Measurements from ENCODE around the gene NSMF.

- TF ChIP-seq, protein P1, sequence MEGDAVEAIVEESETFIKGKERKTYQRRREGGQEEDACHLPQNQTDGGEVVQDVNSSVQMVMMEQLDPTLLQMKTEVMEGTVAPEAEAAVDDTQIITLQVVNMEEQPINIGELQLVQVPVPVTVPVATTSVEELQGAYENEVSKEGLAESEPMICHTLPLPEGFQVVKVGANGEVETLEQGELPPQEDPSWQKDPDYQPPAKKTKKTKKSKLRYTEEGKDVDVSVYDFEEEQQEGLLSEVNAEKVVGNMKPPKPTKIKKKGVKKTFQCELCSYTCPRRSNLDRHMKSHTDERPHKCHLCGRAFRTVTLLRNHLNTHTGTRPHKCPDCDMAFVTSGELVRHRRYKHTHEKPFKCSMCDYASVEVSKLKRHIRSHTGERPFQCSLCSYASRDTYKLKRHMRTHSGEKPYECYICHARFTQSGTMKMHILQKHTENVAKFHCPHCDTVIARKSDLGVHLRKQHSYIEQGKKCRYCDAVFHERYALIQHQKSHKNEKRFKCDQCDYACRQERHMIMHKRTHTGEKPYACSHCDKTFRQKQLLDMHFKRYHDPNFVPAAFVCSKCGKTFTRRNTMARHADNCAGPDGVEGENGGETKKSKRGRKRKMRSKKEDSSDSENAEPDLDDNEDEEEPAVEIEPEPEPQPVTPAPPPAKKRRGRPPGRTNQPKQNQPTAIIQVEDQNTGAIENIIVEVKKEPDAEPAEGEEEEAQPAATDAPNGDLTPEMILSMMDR (IDR thresholded peaks at IDR 0.05): no peak
- no peak for TF ChIP-seq ZFX (IDR thresholded peaks at IDR 0.05; ENCODE audit: borderline replicate concordance)
These were observed 8.0 kb upstream of the NSMF start for GRCh38 chr9:137467161-137467581.

Measured in 22Rv1 (cell line).